Adipocyte (in vitro differentiated cells): ENCODE data around the gene DNAJB5.
A peak's percentile ranks its signal among the peaks of the same experiment; 100 is the strongest.

ENCODE experiments used
- DNase-seq: peaks from one replicate; pipeline ENCODE4 v3.0.0-alpha.2; 2015; ENCODE audit warnings: low read depth
- H3K27me3 ChIP-seq: replicated peaks from 2 replicates; pipeline ENCODE4 v1.7.0; 2013; ENCODE audit warnings: mild to moderate bottlenecking, low read length, moderate library complexity; ENCODE audit not compliant: control insufficient read depth, insufficient read depth
- H3K36me3 ChIP-seq: 2 replicates; pipeline ENCODE4 v1.7.0; 2013; ENCODE audit warnings: low read length, mild to moderate bottlenecking, moderate library complexity; ENCODE audit not compliant: control insufficient read depth, insufficient read depth, severe bottlenecking
- H3K4me1 ChIP-seq: 2 replicates; pipeline ENCODE4 v1.7.0; 2013; ENCODE audit warnings: mild to moderate bottlenecking, low read length, moderate library complexity; ENCODE audit not compliant: control insufficient read depth, insufficient read depth
- H3K4me3 ChIP-seq: 2 replicates; pipeline ENCODE4 v1.7.0; 2013; ENCODE audit warnings: mild to moderate bottlenecking, low read length, moderate library complexity
- H3K9ac ChIP-seq: 2 replicates; pipeline ENCODE4 v1.7.0; 2013; ENCODE audit warnings: mild to moderate bottlenecking, low read length, moderate library complexity
- H3K9me3 ChIP-seq: 2 replicates; pipeline ENCODE4 v1.7.0; 2013; ENCODE audit warnings: mild to moderate bottlenecking, low read length, moderate library complexity; ENCODE audit not compliant: control insufficient read depth

The DNAJB5 gene

GRCh38 chr9:34985311-34985899 is 4.1 kb upstream of the DNAJB5 start:
- Histone ChIP-seq H3K27me3 (peaks cover 8% of the 10 kb centered on the region), H3K4me3 (no peak overlapping the region), H3K4me1 (peaks cover 7% of the 10 kb centered on the region), H3K36me3 (no peaks in the 10 kb centered on the region), H3K9me3 (no peaks in the 10 kb centered on the region), H3K9ac (no peak overlapping the region)
- peak; percentile 79 for DNase-seq

- Histone ChIP-seq H3K4me1 (peaks cover 17% of the 10 kb centered on the region), H3K9me3 (no peaks in the 10 kb centered on the region), H3K36me3 (no peaks in the 10 kb centered on the region), H3K4me3 (no peak overlapping the region), H3K9ac (no peak overlapping the region), H3K27me3 (no peaks in the 10 kb centered on the region)
- no peak for DNase-seq
Measured at GRCh38 chr9:34986540-34987047, 3.0 kb upstream of the DNAJB5 start.

- no peak for DNase-seq
- H3K4me1 ChIP-seq = peaks cover 25% of the 10 kb centered on the region
- H3K9ac ChIP-seq = no peak overlapping the region
- H3K4me3 ChIP-seq = no peak overlapping the region
- H3K36me3 ChIP-seq = no peaks in the 10 kb centered on the region
- no peaks in the 10 kb centered on the region for H3K27me3 ChIP-seq
- H3K9me3 ChIP-seq = no peaks in the 10 kb centered on the region
Measured at GRCh38 chr9:34987160-34987901, 2.2 kb upstream of the DNAJB5 start.

- H3K36me3 ChIP-seq = no peaks in the 10 kb centered on the region
- peak overlapping the region; percentile 83 for H3K4me3 ChIP-seq
- peak; percentile 27 for DNase-seq
Measured at GRCh38 chr9:34988218-34989002, 1.1 kb upstream of the DNAJB5 start.

GRCh38 chr9:34989946-34990635 is 546 bp downstream of the DNAJB5 start:
- Histone ChIP-seq H3K4me3 (peak overlapping the region; percentile 82), H3K36me3 (no peaks in the 10 kb centered on the region), H3K27me3 (no peaks in the 10 kb centered on the region), H3K9ac (peak overlapping the region; percentile 88), H3K9me3 (no peaks in the 10 kb centered on the region), H3K4me1 (peaks cover 52% of the 10 kb centered on the region)
- DNase-seq = peak; percentile 81

More at GRCh38 chr9:34988218-34989002, 1.1 kb upstream of the DNAJB5 start:
- Histone ChIP-seq H3K27me3 (no peaks in the 10 kb centered on the region), H3K9ac (peak overlapping the region; percentile 77), H3K4me1 (peaks cover 36% of the 10 kb centered on the region), H3K9me3 (no peaks in the 10 kb centered on the region)

- Histone ChIP-seq H3K9ac (peak overlapping the region; percentile 79), H3K9me3 (no peaks in the 10 kb centered on the region), H3K27me3 (no peaks in the 10 kb centered on the region), H3K4me1 (peaks cover 62% of the 10 kb centered on the region), H3K36me3 (no peaks in the 10 kb centered on the region), H3K4me3 (peak overlapping the region; percentile 82)
- DNase-seq = no peak
Measured at GRCh38 chr9:34990908-34991606, 1.5 kb downstream of the DNAJB5 start.

- Histone ChIP-seq H3K4me3 (no peak overlapping the region), H3K4me1 (peaks cover 69% of the 10 kb centered on the region), H3K9me3 (no peaks in the 10 kb centered on the region), H3K27me3 (no peaks in the 10 kb centered on the region), H3K36me3 (peaks cover 7% of the 10 kb centered on the region), H3K9ac (peak overlapping the region; percentile 56)
- DNase-seq = no peak
Measured at GRCh38 chr9:34991607-34992375, 2.2 kb downstream of the DNAJB5 start.

- Histone ChIP-seq H3K27me3 (no peaks in the 10 kb centered on the region), H3K9ac (peak overlapping the region; percentile 56), H3K4me3 (no peak overlapping the region), H3K9me3 (no peaks in the 10 kb centered on the region), H3K4me1 (peaks cover 73% of the 10 kb centered on the region), H3K36me3 (peaks cover 13% of the 10 kb centered on the region)
- DNase-seq = peak; percentile 76
Measured at GRCh38 chr9:34992376-34992951, 2.9 kb downstream of the DNAJB5 start.

- peaks cover 16% of the 10 kb centered on the region for H3K36me3 ChIP-seq
- H3K4me1 ChIP-seq = peaks cover 81% of the 10 kb centered on the region
- peak overlapping the region; percentile 55 for H3K9ac ChIP-seq
- no peaks in the 10 kb centered on the region for H3K27me3 ChIP-seq
- peak; percentile 51 for DNase-seq
- no peaks in the 10 kb centered on the region for H3K9me3 ChIP-seq
- H3K4me3 ChIP-seq = peak overlapping the region; percentile 28
Measured at GRCh38 chr9:34993502-34994259, 4.1 kb downstream of the DNAJB5 start.
